Measurements from ENCODE around the gene STAT1. TPM values are rescaled to one million over a fixed set of nuclear protein-coding genes. Genes with fewer than 3 reads are reported as not detected.
"Not testable (repeated sequence)": the region's sequence is repeated elsewhere in the genome, so short reads cannot be mapped to it uniquely, and the experiment has no call there.

Gene STAT1
- total RNA-seq, 1 donor from 2014 or later: 789 TPM

DNA sequence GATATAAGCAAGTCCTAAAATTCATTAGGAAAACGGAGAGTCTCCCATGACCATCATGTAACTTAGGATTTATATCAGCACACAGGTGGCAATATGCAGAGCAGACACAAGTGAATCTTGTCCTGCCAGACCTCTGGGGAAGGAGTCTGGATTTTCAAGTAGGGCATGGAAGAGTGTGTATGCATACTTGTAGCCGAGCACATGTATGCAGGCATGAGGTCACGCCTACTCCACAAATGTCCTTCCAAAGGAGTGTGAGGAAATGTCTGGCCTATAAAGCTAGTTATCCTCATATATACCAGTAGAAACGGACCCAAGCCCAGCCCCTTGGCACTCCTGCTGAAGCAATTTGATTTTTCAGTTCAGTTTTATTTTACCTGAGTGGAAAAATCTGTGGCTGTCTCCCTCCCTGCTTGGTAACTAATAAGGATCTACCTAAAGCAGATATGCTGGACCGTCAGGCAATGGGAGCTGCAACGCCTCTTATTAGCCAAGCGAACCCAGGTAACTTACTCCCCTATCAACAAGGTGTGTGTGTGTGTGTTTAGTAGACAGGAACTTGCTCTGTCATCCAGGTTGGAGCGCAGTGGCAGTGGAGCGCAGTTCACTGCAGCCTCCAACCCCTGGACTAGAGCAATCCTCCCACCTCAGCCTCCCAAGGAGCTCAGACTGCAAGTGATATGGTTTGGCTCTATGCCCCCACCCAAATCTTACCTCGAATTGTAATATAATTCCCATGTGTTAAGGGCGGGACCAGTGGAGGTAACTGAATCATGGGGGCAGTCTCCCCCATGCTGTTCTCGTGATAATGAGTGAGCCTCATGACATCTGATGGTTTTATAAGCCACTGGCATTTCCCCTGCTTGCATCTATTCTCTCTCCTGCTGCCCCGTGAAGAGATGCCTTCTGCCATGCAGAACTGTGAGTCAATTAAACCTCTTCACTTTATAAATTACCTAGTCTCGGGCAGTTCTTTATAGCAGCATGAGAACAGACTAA is 2.8 kb downstream of the STAT1 start:
- intact Hi-C loops (cut with micrococcal nuclease): loop anchor here (2.0 to 5.0 kb wide), 3 partner anchors 14 to 1349 kb away; partner anchors contain the start of genes ASNSD1, ORMDL1 and PMS1

GRCh38 chr2:191009541-191010374 is 4.2 kb downstream of the STAT1 start:
- intact Hi-C loops (cut with micrococcal nuclease): loop anchor here (2.0 to 5.0 kb wide), 3 partner anchors 13 to 1347 kb away; partner anchors contain the start of genes ASNSD1, ORMDL1 and PMS1

- intact Hi-C loops (cut with micrococcal nuclease): no loop called here
Measured at GRCh38 chr2:191008286-191008685, 5.7 kb downstream of the STAT1 start.

DNA sequence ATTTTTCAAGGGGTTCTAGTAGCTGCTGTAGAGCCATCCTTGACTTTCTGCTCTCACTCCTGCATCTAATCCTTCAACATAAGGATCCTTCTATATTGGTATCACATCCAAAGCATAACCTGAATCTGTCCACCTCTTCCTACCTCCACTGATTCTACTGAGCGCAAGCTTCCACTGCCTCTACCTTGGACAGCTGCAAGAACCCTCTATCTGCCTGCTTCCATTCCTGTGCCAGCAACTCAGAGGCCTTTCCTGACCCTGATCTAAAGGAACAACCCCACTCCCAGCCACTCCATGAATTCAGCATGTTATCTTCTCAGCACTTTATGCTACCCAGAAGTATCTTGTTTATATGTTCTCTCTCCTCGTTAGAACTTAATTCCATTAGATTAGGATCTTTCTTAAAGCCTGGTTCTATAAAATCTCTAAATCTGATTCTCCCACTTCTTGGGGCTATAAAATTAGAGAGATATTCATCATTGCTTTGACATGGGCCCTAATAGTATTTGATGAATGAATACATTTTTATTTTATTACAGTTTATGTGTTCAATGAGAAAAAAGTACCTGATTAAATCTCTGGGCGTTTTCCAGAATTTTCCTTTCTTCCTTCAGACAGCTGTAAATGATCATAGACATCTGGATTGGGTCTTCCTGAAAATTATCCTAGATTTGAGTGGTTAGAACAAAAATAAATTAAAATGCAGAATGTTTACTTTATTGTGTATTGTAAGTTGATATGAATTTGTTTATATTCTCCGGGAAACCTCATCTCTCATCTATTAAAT is 6.8 kb downstream of the STAT1 start:
- intact Hi-C loops (cut with micrococcal nuclease): no loop called here

GRCh38 chr2:191006297-191006696 is 7.7 kb downstream of the STAT1 start:
- intact Hi-C loops (cut with micrococcal nuclease): no loop called here

GRCh38 chr2:191003405-191004309 is 10.3 kb downstream of the STAT1 start:
- intact Hi-C loops (cut with micrococcal nuclease): no loop called here

DNA sequence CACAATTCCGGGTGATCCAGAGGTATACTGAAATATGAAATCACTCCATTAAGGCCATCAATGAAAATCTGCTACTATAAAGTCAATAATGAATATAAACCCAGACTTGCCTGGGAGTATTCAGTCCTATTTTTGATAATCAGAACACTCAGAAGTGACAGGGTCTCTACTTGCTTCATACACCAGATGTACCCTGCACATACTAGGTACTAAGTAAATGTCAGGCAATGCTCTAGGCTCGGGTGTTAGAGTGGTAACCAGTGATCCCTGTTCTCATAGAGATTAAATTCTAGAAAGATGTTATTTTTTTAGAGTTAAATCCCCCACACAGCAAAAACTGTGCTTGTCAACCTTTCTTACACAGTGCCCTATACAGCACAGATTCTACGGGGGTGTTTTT is 12.3 kb downstream of the STAT1 start:
- intact Hi-C loops (cut with micrococcal nuclease): loop anchor here (2.0 kb wide), 1 partner anchor 23 kb away; no protein-coding TSS in a partner anchor

DNA sequence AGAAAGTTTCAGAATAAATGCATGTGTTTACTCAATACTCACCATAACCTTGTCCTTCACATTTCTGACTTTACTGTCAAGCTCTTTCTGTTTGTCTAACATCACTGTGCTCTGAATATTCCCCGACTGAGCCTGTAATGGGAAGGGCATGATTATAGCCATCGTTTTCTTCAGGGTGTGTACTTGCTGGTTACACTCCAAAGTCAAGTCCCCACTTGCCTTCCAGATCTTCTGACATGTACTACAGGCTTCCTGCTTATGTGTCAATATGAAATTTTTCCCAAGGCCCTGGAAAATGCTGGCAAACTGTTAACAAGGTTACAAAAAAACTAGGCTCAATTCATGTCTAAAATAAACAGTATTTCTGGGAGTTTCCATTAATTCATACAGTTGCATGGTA is 12.9 kb downstream of the STAT1 start:
- intact Hi-C loops (cut with micrococcal nuclease): loop anchor here (2.0 kb wide), 1 partner anchor 22 kb away; no protein-coding TSS in a partner anchor

DNA sequence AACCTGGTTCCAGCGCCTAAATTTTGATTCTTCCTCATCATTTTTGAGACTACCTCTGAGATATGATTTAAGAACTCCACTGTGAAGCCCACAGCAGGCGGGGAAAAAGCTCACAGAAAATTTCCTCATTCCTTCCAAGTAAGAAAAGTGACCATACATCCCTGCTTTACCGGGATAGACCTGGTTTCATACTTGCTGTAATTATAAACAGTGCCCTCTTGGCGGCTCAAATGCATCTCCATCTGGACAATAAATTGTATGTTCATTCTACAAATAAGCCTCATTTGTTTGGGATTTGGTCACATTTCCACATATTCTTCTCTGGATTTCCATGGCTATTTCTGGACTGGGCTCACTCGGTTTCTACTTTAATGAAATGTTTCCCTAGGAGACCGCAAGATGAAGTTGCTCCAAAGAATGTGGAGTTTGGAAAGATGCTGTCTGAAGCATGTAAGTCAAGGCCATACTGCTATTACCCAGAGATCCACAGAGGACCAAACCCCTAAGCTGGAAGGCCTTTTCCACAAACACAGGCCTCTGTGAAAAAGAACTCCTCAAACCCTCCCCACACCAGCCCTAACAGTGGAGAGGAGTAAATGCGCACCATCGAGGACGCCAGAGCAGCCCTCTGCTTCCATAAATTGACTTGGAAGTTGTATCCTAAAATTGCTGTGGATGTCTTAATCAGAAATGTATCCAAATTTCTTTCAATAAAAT is 13.9 kb downstream of the STAT1 start:
- intact Hi-C loops (cut with micrococcal nuclease): loop anchor here (2.0 kb wide), 1 partner anchor 21 kb away; no protein-coding TSS in a partner anchor

DNA sequence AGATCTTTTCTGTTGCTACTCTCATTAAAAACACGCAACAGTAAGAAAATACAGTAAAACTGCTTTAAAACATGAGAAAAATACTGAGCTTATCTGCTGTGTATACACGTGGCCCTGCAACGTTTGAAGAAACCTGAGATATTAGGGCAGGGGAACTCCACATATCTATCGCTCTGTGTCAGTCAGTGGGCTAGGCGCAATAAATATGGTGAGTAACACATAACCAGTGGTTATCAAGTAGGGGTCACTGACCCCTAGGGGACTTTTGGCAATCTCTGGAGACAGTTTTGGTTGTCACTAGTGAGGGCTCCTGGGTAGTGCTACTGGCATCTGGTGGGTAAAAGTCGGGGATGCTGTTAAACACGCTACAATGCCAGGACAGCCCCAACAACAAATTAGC is 14.9 kb downstream of the STAT1 start:
- intact Hi-C loops (cut with micrococcal nuclease): no loop called here

- intact Hi-C loops (cut with micrococcal nuclease): loop anchor here (2.0 kb wide), 2 partner anchors 13 to 33 kb away; no protein-coding TSS in a partner anchor
Measured at GRCh38 chr2:190997526-190998113, 16.4 kb downstream of the STAT1 start.

GRCh38 chr2:190996947-190997346 is 17.0 kb downstream of the STAT1 start:
- intact Hi-C loops (cut with micrococcal nuclease): loop anchor here (2.0 kb wide), 2 partner anchors 14 to 34 kb away; no protein-coding TSS in a partner anchor

GRCh38 chr2:190996338-190996946 is 17.5 kb downstream of the STAT1 start:
- intact Hi-C loops (cut with micrococcal nuclease): loop anchor here (2.0 kb wide), 2 partner anchors 14 to 34 kb away; no protein-coding TSS in a partner anchor

DNA sequence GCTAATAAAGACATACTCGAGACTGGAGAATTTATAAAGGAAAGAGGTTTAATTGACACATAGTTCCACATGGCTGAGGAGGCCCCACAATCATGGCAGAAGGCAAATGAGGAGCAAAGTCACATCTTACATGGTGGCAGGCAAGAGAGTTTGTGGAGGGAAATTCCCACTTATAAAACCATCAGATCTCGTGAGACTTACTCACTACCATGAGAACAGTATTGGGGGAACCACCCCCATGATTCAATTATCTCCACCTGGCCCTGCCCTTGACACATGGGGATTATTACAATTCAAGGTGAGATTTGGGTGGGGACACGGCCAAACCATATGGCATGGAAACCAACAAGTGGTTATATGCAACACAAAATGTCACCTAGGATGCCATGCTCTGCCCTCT is 18.7 kb downstream of the STAT1 start:
- intact Hi-C loops (cut with micrococcal nuclease): not testable (repeated sequence)

- intact Hi-C loops (cut with micrococcal nuclease): no loop called here
Measured at GRCh38 chr2:190994148-190994547, 19.8 kb downstream of the STAT1 start.

- intact Hi-C loops (cut with micrococcal nuclease): no loop called here
Measured at GRCh38 chr2:190993292-190993643, 20.7 kb downstream of the STAT1 start.

DNA sequence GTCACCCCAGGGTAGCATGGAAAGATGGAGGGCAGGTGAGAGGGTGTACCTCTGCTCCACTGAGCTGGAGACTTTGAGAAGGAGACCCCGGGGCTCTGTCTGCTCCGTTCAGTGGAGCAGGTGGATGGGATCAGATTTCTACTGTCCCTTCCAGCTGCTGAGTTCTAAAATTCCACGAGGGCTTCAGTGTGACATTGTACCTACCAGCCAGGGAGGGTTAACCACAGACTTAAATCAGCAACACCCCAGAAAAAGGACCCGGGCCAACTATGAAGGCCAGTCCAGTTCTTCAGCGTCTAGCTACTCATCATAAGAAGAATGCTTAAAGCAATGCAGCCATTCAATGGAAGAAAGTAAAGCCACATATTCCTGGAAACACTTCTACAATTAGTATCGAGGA is 23.8 kb downstream of the STAT1 start:
- intact Hi-C loops (cut with micrococcal nuclease): no loop called here

- intact Hi-C loops (cut with micrococcal nuclease): no loop called here
Measured at GRCh38 chr2:190988910-190989309, 25.1 kb downstream of the STAT1 start.

Measured in T-helper 2 cell treated with Interferon-gamma antibody and Interleukin-4, amounts not matched to agents 100 ng/mL and 5 ng/mL, for 36 hours (primary cell).